Heart left ventricle (tissue), 16 donors: ENCODE results near the gene B4GALNT4. TPM values are rescaled to one million over a fixed set of nuclear protein-coding genes. Genes with fewer than 3 reads are reported as not detected.
A peak's percentile ranks its signal among the peaks of the same experiment; 100 is the strongest.
"Not testable (repeated sequence)": the region's sequence is repeated elsewhere in the genome, so short reads cannot be mapped to it uniquely, and the experiment has no call there.

Experiments
- ATAC-seq, 4 donors: fragments of 200-7000 bp; cut with Tn5 transposase; one replicate each; pipeline ENCODE4 v1.9.1; 2020 to 2022; ENCODE audit warnings: moderate library complexity in 4 of 4, mild to moderate bottlenecking in 3 of 4, moderate number of reproducible peaks in 1 of 4
- DNase-seq, 5 donors: peaks; one replicate each; pipeline ENCODE4 v3.0.0-alpha.2; 2020
- H3K27ac ChIP-seq, 12 donors: fragments of 200-600 bp; sonication (generic) in 4 of 12; one replicate each; pipeline versions ENCODE4 v1.5.0 to v1.8.0; 2016 to 2022; ENCODE audit warnings: mild to moderate bottlenecking in 2 of 12
- H3K27me3 ChIP-seq, 9 donors: fragments of 200-600 bp; sonication (generic) in 2 of 9; one replicate each; pipeline versions ENCODE4 v1.5.1 to v1.8.0; 2016 to 2022; ENCODE audit warnings: mild to moderate bottlenecking in 3 of 9
- H3K36me3 ChIP-seq, 9 donors: fragments of 200-600 bp; sonication (generic) in 2 of 9; one replicate each; pipeline versions ENCODE4 v1.5.0 to v1.8.0; 2018 to 2022; ENCODE audit warnings: mild to moderate bottlenecking in 2 of 9
- H3K4me1 ChIP-seq, 12 donors: fragments of 200-600 bp; sonication (generic) in 4 of 12; one replicate each; pipeline versions ENCODE4 v1.5.0 to v1.8.0; 2016 to 2022; ENCODE audit warnings: mild to moderate bottlenecking in 3 of 12
- H3K4me3 ChIP-seq, 12 donors: fragments of 200-600 bp; sonication (generic) in 4 of 12; one replicate each; pipeline versions ENCODE4 v1.5.0 to v1.8.0; 2017 to 2022; ENCODE audit warnings: mild to moderate bottlenecking in 9 of 12, moderate library complexity in 4 of 12
- H3K9me3 ChIP-seq, 12 donors: fragments of 200-600 bp; sonication (generic) in 4 of 12; one replicate each; pipeline versions ENCODE4 v1.5.0 to v1.8.0; 2016 to 2022; ENCODE audit warnings: mild to moderate bottlenecking in 1 of 12
- POLR2A ChIP-seq, 2 donors: fragments of 450-650 bp; IDR thresholded peaks; one replicate each; pipeline ENCODE4 v1.6.1; 2017; ENCODE audit warnings: antibody characterized with exemption in 2 of 2, mild to moderate bottlenecking in 2 of 2, moderate library complexity in 2 of 2
- WGBS, 4 donors: extraction: QIAGEN DNeasy Blood & Tissue Kit in 2 of 4; methylation state at CpG; one replicate each; pipeline versions ENCODE4 v1.1.5 to v1.1.7; 2013 to 2018; 5-methylcytosine and 5-hydroxymethylcytosine counted together
- intact Hi-C, 10 donors: fragments of 100-400 bp; cut with DNase I; formaldehyde crosslinking; loops; one replicate each; pipeline versions ENCODE4 v1.11.1 to v1.14.2; 2022
- polyA plus RNA-seq, 2 donors: library from polyadenylated mRNA; stranded (reverse); fragments of 200-250 nt; gene quantifications; one replicate each; pipeline ENCODE4 v1.2.3, GENCODE V29; 2013
- total RNA-seq, 9 donors: library from RNA; depleted of rRNA in 2 of 9; stranded (reverse); fragments of >200 nt in 2 of 9; fragmentation: NEBNext Ultra II Directional in 3 of 9; extraction: Animal tissue kit (Norgen Biotek cat#: 25700) in 3 of 9; gene quantifications; one replicate each; pipeline versions ENCODE4 v1.1.0 to v1.2.4, GENCODE V29; 2016 to 2023
- TF ChIP-seq, protein P1 (sequence below), 12 donors: fragments of 200-600 bp; sonication (generic) in 4 of 12; IDR thresholded peaks; one replicate each; pipeline versions ENCODE4 v1.5.0 to v1.8.0; 2018 to 2022; ENCODE audit warnings: antibody characterized with exemption in 12 of 12, mild to moderate bottlenecking in 5 of 12
- donor health status: ischemic (EF 13 %, LVEDD 7.1; RV severe dilation, severe dysfunction).
- donor health status: healthy with polysubstance abuse.
- donor health status: DM: no; HTN: yes; CAD: no.
- donor health status: DM: no; HTN: no; CAD: no.
- donor health status: ischemic (EF 25% LVEDD 6.9; RV normal size, moderate dysfunction).
- donor health status: ischemic (EF 25% LVEDD 5.7; RV mildly dilated, moderate dysfunction).
- donor health status: healthy.
- donor health status: DM: yes; HTN: yes; CAD: no.
- donor health status: ischemic (EF 35%, LVEDD 5.7; RV mildly dilated, moderate dysfunction).
- donor health status: nonischemic (EF 11% LVEDD 7.7; RV severe dilation, severe dysfunction).
- donor health status: DM: yes; HTN: yes; CAD: no.
- donor health status: PGD.
- donor health status: ischemic (EF 29% LVEDD 5.4; RV normal size, mild dysfunction).
- donor health status: nonischemic (EF 23%, LVEDD 6.1; RV moderate dilation, normal function).

B4GALNT4 gene
- total and polyA plus RNA-seq, 11 donors: 0.28 to 1.9 (median 0.68) TPM; not detected in 2

DNA sequence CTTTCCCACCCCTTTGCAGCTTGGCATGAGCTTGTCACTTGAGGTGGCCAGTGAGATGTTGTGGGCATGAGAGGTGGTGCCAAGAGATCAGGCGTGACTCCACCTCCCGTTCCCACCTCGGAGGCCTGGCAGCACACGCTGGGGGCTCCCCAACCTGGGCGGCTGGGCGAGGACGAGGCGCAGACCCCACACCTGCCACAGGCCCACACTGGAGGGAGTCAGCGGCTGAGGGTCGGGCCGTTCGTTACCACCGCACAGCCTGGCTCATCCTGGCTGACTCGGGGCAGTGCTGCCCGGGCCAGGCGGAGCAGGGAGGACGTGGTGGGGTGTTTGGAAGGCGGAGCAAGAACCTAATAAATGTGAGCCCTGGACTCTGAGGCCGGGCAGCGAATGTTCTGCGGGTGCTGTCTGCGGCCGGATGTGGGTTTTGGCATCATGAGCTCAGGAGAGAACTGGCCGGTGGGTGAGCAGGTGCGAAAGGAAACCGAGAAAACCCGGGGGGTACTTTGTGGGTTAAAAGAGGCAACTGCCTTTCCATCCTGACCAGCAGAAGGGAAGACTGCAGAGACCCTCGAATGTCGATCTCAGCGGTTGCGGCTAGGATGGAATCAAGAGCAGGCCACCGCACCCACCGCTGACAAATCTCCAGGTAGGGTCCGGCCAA is 38.5 kb upstream of the B4GALNT4 start:
- intact Hi-C loops: no loop called here
- ATAC-seq: no peak
- 84 to 90% (median 89%) methylated on average over 34 of the region's 34 CpGs for WGBS, 4 donors
- no peak overlapping the region for H3K27ac ChIP-seq
- H3K27me3 ChIP-seq: no peaks in the 10 kb centered on the region
- TF ChIP-seq, protein P1, sequence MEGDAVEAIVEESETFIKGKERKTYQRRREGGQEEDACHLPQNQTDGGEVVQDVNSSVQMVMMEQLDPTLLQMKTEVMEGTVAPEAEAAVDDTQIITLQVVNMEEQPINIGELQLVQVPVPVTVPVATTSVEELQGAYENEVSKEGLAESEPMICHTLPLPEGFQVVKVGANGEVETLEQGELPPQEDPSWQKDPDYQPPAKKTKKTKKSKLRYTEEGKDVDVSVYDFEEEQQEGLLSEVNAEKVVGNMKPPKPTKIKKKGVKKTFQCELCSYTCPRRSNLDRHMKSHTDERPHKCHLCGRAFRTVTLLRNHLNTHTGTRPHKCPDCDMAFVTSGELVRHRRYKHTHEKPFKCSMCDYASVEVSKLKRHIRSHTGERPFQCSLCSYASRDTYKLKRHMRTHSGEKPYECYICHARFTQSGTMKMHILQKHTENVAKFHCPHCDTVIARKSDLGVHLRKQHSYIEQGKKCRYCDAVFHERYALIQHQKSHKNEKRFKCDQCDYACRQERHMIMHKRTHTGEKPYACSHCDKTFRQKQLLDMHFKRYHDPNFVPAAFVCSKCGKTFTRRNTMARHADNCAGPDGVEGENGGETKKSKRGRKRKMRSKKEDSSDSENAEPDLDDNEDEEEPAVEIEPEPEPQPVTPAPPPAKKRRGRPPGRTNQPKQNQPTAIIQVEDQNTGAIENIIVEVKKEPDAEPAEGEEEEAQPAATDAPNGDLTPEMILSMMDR (IDR thresholded peaks at IDR 0.05): no peak
- no peak for TF ChIP-seq POLR2A (IDR thresholded peaks at IDR 0.05)
- peak in 1 of 5 donors; percentile 56 for DNase-seq
- no peak overlapping the region for H3K4me3 ChIP-seq
- peaks cover 3 to 67% (median 28%) of the 10 kb centered on the region in 12 donors for H3K4me1 ChIP-seq
- no peaks in the 10 kb centered on the region for H3K36me3 ChIP-seq
- H3K9me3 ChIP-seq: no peaks in the 10 kb centered on the region

DNA sequence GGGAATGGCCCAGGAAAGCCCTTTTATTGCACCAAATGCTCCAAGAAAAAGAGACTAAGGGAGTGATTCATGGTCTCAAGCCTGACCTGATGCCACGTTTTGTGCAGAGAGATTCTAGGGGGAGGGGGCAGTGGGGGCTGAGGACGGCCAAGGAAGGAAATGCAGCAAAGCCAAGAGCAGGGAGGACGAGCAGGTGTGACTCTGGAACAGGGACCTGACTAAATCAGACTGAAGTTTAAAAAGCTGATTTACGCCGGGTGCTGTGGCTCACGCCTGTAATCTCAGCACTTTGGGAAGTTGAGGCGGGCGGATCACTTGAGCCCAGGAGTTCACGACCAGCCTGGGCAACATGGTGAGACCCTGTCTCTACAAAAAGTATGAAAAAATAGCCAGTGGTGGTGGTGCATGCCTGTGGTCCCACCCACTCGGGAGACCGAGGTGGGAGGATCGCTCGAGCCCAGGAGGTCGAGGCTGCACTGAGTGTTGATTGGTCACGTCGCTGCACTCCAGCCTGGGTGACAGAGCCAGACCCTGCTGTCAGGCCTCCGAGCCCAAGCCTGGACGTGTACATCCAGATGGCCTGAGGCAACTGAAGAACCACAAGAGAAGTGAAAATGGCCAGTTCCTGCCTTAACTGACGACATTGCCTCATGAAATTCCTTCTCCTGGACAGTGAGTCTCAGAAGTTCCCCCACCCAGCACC is 37.8 kb upstream of the B4GALNT4 start:
- no peak overlapping the region for H3K27ac ChIP-seq
- TF ChIP-seq, protein P1 (IDR thresholded peaks at IDR 0.05): no peak
- TF ChIP-seq POLR2A (IDR thresholded peaks at IDR 0.05): no peak
- no peaks in the 10 kb centered on the region for H3K27me3 ChIP-seq
- peak in 1 of 5 donors; percentile 9 for DNase-seq
- intact Hi-C loops: no loop called here
- no peak overlapping the region for H3K4me3 ChIP-seq
- peaks cover 6 to 67% (median 28%) of the 10 kb centered on the region in 12 donors for H3K4me1 ChIP-seq
- 81 to 91% (median 87%) methylated on average over 19 of the region's 19 CpGs for WGBS, 4 donors
- H3K36me3 ChIP-seq: no peaks in the 10 kb centered on the region
- ATAC-seq: no peak
- H3K9me3 ChIP-seq: no peaks in the 10 kb centered on the region

- TF ChIP-seq POLR2A (IDR thresholded peaks at IDR 0.05): no peak
- TF ChIP-seq, protein P1 (IDR thresholded peaks at IDR 0.05): no peak
- Histone ChIP-seq H3K4me1 (peaks cover 2 to 61% (median 21%) of the 10 kb centered on the region in 12 donors), H3K36me3 (no peaks in the 10 kb centered on the region), H3K27ac (no peak overlapping the region), H3K4me3 (no peak overlapping the region), H3K27me3 (no peaks in the 10 kb centered on the region), H3K9me3 (no peaks in the 10 kb centered on the region)
- WGBS, 4 donors: 86 to 88% (median 88%) methylated on average over 23 of the region's 23 CpGs
- DNase-seq: no peak
- intact Hi-C loops: no loop called here
- ATAC-seq: no peak
Measured at GRCh38 chr11:332651-333480, 36.4 kb upstream of the B4GALNT4 start.

GRCh38 chr11:333616-334263 is 35.6 kb upstream of the B4GALNT4 start:
- H3K36me3 ChIP-seq, intact Hi-C loops, ATAC-seq, H3K9me3 ChIP-seq, H3K27me3 ChIP-seq, H3K4me3 ChIP-seq, DNase-seq: not testable (repeated sequence)
- Histone ChIP-seq H3K27ac (peak overlapping the region in 6 of 12 donors; percentile 18 to 82 (median 66)), H3K4me1 (peaks cover 0 to 56% (median 19%) of the 10 kb centered on the region in 12 donors)
- WGBS, 4 donors: 87 to 91% (median 89%) methylated on average over 17 of the region's 17 CpGs
